ENCODE measurements around the gene CDH23.

CDH23 gene

DNA sequence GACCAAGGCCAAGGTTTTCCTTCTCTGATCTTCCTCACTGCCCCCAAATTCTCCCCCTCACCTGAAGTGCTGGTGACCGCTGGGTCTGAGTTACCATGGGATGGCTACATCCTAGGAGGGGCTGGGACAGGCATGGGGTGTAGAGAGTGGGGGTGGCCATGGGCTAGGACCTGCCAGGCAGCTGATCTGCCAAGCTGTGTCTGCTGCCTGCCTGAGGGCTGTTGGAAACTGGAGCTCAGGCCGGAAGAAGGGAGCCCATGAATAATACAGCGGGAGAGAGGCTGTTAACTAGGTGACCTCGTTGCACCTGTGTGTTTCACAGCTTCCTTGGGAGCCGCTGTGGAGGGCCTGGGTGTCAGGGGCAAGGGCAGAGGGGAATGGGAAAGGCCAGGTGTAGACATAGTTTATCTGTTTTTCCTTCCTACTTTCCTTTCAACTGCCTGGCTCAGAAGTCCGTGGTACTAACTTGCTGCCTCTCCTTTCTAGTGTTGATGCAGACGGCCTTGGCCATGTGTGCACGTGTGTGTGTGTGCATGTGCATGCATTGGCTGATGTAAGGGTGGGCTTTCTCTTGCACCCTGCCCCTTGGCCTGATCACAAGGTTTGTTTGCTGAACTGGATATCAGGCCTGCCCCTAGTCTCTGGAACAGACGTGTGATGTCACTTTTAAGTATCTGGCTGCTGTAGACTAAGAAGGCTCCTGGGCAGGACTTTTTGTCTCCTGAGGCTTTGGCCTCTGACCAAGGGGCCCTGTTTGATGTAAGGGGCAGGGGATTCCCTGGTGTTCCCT, 11.9 kb downstream of the CDH23 start:
- Histone ChIP-seq H3K9ac (ENCODE audit: low read length) (no peak overlapping the region), H3K4me3 (ENCODE audit: low read depth in 1 of 2, low read length in 2 of 2) (no peak overlapping the region), H3K36me3 (ENCODE audit: insufficient read depth, low read length) (no peaks in the 10 kb centered on the region), H3K27ac (ENCODE audit: low read depth, low read length) (no peak overlapping the region), H3K9me3 (ENCODE audit: low read length) (no peaks in the 10 kb centered on the region), H3K4me1 (ENCODE audit: insufficient read depth, low read length) (no peaks in the 10 kb centered on the region), H3K27me3 (ENCODE audit: control insufficient read depth in 1 of 2, insufficient read depth in 2 of 2, low read length in 2 of 2) (no peaks in the 10 kb centered on the region)

DNA sequence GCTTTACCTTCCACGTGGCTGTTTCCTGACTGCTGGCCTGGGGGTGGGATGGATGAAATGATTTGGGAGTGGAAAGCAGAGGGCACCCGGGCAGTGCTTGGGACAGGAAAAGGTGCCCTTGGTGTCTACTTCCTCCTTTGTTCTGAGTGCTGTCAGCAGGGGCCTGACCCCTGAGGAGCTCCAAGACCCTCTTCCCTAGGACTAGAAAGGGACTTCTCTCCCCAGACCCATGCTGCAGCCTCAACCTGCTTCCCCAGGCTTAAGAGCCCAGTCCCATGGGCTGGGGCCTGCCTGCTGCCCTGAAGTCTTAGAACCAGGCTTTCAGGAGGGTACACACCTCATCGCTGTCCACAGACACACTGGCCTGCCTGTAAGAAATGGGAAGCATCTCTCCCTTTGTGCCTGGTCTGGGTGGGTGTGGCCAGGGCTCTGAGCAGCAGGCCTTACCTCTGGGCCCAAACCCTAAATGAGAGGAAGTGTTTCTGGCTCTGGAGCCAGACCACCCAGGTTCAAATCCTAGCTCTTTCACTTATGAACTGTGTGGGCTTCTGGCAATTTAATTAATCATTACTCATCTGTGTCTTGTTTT, 12.9 kb downstream of the CDH23 start:
- Histone ChIP-seq H3K4me3 (ENCODE audit: low read depth in 1 of 2, low read length in 2 of 2) (no peak overlapping the region), H3K36me3 (ENCODE audit: insufficient read depth, low read length) (no peaks in the 10 kb centered on the region), H3K27me3 (ENCODE audit: control insufficient read depth in 1 of 2, insufficient read depth in 2 of 2, low read length in 2 of 2) (no peaks in the 10 kb centered on the region), H3K4me1 (ENCODE audit: insufficient read depth, low read length) (no peaks in the 10 kb centered on the region), H3K27ac (ENCODE audit: low read depth, low read length) (no peak overlapping the region), H3K9me3 (ENCODE audit: low read length) (no peaks in the 10 kb centered on the region), H3K9ac (ENCODE audit: low read length) (no peak overlapping the region)

DNA sequence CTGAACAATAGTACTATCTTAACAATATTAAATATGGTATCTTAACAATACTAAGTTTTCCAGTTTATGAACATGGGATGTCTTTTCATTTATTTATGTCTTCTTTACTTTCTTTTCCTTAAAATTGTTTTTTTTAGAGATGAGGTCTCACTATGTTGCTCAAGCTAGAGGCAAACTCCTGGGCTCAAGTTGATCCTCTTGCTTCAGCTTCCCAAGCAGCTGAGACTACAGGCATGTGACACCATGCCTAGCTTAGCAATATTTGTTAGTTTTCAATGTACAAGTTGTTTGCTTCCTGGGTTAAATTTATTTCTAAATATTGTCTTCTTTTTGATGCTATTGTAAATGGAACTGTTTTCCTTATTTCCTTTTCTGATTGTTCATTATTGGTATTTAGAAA, 16.9 kb downstream of the CDH23 start:
- Histone ChIP-seq H3K9me3 (ENCODE audit: low read length) (no peaks in the 10 kb centered on the region), H3K9ac (ENCODE audit: low read length) (no peak overlapping the region), H3K4me3 (ENCODE audit: low read depth in 1 of 2, low read length in 2 of 2) (no peak overlapping the region), H3K27me3 (ENCODE audit: control insufficient read depth in 1 of 2, insufficient read depth in 2 of 2, low read length in 2 of 2) (no peaks in the 10 kb centered on the region), H3K27ac (ENCODE audit: low read depth, low read length) (no peak overlapping the region), H3K36me3 (ENCODE audit: insufficient read depth, low read length) (no peaks in the 10 kb centered on the region), H3K4me1 (ENCODE audit: insufficient read depth, low read length) (no peaks in the 10 kb centered on the region)

DNA sequence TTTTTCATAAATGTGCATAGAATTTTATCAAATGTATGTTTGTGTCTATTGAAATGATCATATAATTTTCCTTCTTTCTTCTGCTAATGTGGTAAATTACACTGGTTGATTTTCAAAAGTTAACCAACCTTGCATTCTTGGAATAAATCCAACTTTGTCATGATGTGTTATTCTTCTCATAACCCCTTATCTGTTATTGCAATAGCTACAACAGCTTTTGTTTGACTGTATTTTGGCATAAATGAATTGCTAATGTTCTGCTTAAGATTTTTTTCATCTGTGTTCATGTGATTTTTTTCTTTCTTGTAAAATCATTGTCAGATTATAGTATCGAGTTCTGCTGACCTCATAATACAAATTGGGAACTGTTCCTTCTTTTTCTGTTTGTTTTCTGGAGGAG, 17.6 kb downstream of the CDH23 start:
- Histone ChIP-seq H3K9ac (ENCODE audit: low read length) (no peak overlapping the region), H3K27me3 (ENCODE audit: control insufficient read depth in 1 of 2, insufficient read depth in 2 of 2, low read length in 2 of 2) (no peaks in the 10 kb centered on the region)

DNA sequence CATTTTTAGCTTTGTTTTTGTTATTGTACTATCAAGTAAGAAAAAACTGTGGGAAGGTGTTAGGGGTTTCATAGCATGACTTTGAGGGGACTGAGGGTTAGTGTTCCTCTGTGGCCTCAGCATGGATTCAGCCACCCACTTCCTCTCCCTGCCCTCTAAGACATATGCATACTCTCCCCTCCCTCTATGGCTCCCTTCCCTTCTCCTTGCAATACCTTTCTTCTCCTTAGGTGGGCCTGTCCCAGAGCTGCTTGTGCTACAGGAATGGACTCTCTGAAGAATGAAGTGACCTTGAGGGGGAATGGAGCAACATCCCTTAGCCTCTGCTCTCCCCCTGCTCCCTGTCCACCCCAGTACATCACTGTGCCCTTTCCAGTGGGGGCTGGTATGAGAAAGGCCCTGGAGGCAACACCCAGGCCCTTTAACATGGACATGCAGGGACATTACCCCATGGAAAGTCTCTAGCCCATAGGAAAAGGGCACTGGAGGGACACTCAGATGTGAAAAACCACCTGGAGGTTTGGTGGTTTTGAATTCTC, 22.4 kb downstream of the CDH23 start:
- Histone ChIP-seq H3K9ac (ENCODE audit: low read length) (no peak overlapping the region), H3K4me3 (ENCODE audit: low read depth in 1 of 2, low read length in 2 of 2) (no peak overlapping the region), H3K9me3 (ENCODE audit: low read length) (no peaks in the 10 kb centered on the region), H3K36me3 (ENCODE audit: insufficient read depth, low read length) (no peaks in the 10 kb centered on the region), H3K27ac (ENCODE audit: low read depth, low read length) (no peak overlapping the region), H3K4me1 (ENCODE audit: insufficient read depth, low read length) (no peaks in the 10 kb centered on the region), H3K27me3 (ENCODE audit: control insufficient read depth in 1 of 2, insufficient read depth in 2 of 2, low read length in 2 of 2) (peaks cover 0 to 4% of the 10 kb centered on the region in 2 donors)

More for the DNA sequence above, 17.6 kb downstream of the CDH23 start:
- Histone ChIP-seq H3K27ac (ENCODE audit: low read depth, low read length) (no peak overlapping the region), H3K36me3 (ENCODE audit: insufficient read depth, low read length) (no peaks in the 10 kb centered on the region), H3K9me3 (ENCODE audit: low read length) (no peaks in the 10 kb centered on the region), H3K4me1 (ENCODE audit: insufficient read depth, low read length) (no peaks in the 10 kb centered on the region), H3K4me3 (ENCODE audit: low read depth in 1 of 2, low read length in 2 of 2) (no peak overlapping the region)

DNA sequence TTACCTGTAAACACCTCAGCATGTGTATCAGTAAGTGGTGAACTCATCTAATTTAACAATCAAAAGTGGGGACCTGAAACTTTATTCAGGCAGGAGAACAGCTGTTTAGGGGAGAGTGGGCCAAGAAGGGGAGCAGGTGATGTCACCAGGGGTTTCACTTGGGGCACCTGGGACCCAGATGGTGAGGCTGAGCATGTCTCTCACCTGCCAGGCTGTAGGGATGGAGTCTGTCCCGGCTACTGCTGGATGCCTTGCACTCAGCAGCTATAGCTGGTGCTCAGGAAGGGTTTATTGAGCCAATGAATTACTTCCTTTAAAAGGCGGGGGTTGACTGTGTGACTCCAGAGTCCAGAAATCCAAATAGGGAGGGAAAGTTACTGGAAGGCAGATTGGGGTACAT, 23.0 kb downstream of the CDH23 start:
- Histone ChIP-seq H3K4me1 (ENCODE audit: insufficient read depth, low read length) (no peaks in the 10 kb centered on the region), H3K9ac (ENCODE audit: low read length) (no peak overlapping the region), H3K27ac (ENCODE audit: low read depth, low read length) (no peak overlapping the region), H3K36me3 (ENCODE audit: insufficient read depth, low read length) (no peaks in the 10 kb centered on the region), H3K9me3 (ENCODE audit: low read length) (no peaks in the 10 kb centered on the region), H3K27me3 (ENCODE audit: control insufficient read depth in 1 of 2, insufficient read depth in 2 of 2, low read length in 2 of 2) (peaks cover 0 to 4% of the 10 kb centered on the region in 2 donors), H3K4me3 (ENCODE audit: low read depth in 1 of 2, low read length in 2 of 2) (no peak overlapping the region)

- no peak overlapping the region for H3K4me3 ChIP-seq (ENCODE audit: low read depth in 1 of 2, low read length in 2 of 2)
- H3K9ac ChIP-seq (ENCODE audit: low read length), result no peak overlapping the region
- no peaks in the 10 kb centered on the region for H3K36me3 ChIP-seq (ENCODE audit: insufficient read depth, low read length)
- no peaks in the 10 kb centered on the region for H3K4me1 ChIP-seq (ENCODE audit: insufficient read depth, low read length)
- H3K9me3 ChIP-seq (ENCODE audit: low read length), result no peaks in the 10 kb centered on the region
- no peak overlapping the region for H3K27ac ChIP-seq (ENCODE audit: low read depth, low read length)
- H3K27me3 ChIP-seq (ENCODE audit: control insufficient read depth in 1 of 2, insufficient read depth in 2 of 2, low read length in 2 of 2), result peaks cover 0 to 4% of the 10 kb centered on the region in 2 donors
Measured at GRCh38 chr10:71421075-71421434, 24.3 kb downstream of the CDH23 start.

- H3K27me3 ChIP-seq (ENCODE audit: control insufficient read depth in 1 of 2, insufficient read depth in 2 of 2, low read length in 2 of 2), result peaks cover 0 to 4% of the 10 kb centered on the region in 2 donors
- H3K9ac ChIP-seq (ENCODE audit: low read length), result no peak overlapping the region
- no peaks in the 10 kb centered on the region for H3K9me3 ChIP-seq (ENCODE audit: low read length)
- H3K4me1 ChIP-seq (ENCODE audit: insufficient read depth, low read length), result no peaks in the 10 kb centered on the region
- no peak overlapping the region for H3K27ac ChIP-seq (ENCODE audit: low read depth, low read length)
- no peaks in the 10 kb centered on the region for H3K36me3 ChIP-seq (ENCODE audit: insufficient read depth, low read length)
- H3K4me3 ChIP-seq (ENCODE audit: low read depth in 1 of 2, low read length in 2 of 2), result no peak overlapping the region
Measured at GRCh38 chr10:71423250-71423649, 26.5 kb downstream of the CDH23 start.

DNA sequence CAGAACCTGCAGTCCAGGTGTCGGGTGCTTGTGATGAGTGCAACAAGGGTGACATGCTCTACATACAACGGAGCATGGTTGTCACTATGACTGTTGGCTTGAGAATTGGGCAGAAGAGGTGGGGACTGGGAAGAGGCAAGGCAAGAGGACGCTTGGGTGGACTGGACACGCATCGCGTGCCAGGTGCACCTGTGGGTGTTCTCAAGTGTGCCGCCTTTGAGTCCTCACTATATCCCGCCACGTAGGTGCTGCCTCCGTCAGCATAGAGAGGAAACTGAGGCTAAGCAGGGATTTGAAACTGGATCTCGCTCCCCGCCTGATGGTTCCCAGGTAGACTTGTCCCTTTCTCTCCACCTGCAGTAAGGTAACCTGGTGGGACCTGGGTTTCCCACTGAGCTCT, 27.2 kb downstream of the CDH23 start:
- H3K9me3 ChIP-seq (ENCODE audit: low read length), result no peaks in the 10 kb centered on the region
- H3K27ac ChIP-seq (ENCODE audit: low read depth, low read length), result no peak overlapping the region
- H3K9ac ChIP-seq (ENCODE audit: low read length), result no peak overlapping the region
- H3K36me3 ChIP-seq (ENCODE audit: insufficient read depth, low read length), result no peaks in the 10 kb centered on the region
- H3K27me3 ChIP-seq (ENCODE audit: control insufficient read depth in 1 of 2, insufficient read depth in 2 of 2, low read length in 2 of 2), result peaks cover 0 to 4% of the 10 kb centered on the region in 2 donors
- no peak overlapping the region for H3K4me3 ChIP-seq (ENCODE audit: low read depth in 1 of 2, low read length in 2 of 2)
- H3K4me1 ChIP-seq (ENCODE audit: insufficient read depth, low read length), result no peaks in the 10 kb centered on the region

- Histone ChIP-seq H3K4me3 (ENCODE audit: low read depth in 1 of 2, low read length in 2 of 2) (no peak overlapping the region), H3K36me3 (ENCODE audit: insufficient read depth, low read length) (no peaks in the 10 kb centered on the region), H3K4me1 (ENCODE audit: insufficient read depth, low read length) (no peaks in the 10 kb centered on the region)
Measured at GRCh38 chr10:71424496-71425194, 27.9 kb downstream of the CDH23 start.

GRCh38 chr10:71426058-71426605, 29.4 kb downstream of the CDH23 start:
- Histone ChIP-seq H3K27me3 (ENCODE audit: control insufficient read depth in 1 of 2, insufficient read depth in 2 of 2, low read length in 2 of 2) (peaks cover 0 to 1% of the 10 kb centered on the region in 2 donors), H3K4me1 (ENCODE audit: insufficient read depth, low read length) (no peaks in the 10 kb centered on the region), H3K9ac (ENCODE audit: low read length) (no peak overlapping the region), H3K9me3 (ENCODE audit: low read length) (no peaks in the 10 kb centered on the region), H3K27ac (ENCODE audit: low read depth, low read length) (no peak overlapping the region), H3K36me3 (ENCODE audit: insufficient read depth, low read length) (no peaks in the 10 kb centered on the region), H3K4me3 (ENCODE audit: low read depth in 1 of 2, low read length in 2 of 2) (no peak overlapping the region)

More at GRCh38 chr10:71424496-71425194, 27.9 kb downstream of the CDH23 start:
- no peak overlapping the region for H3K9ac ChIP-seq (ENCODE audit: low read length)
- no peaks in the 10 kb centered on the region for H3K9me3 ChIP-seq (ENCODE audit: low read length)
- no peak overlapping the region for H3K27ac ChIP-seq (ENCODE audit: low read depth, low read length)
- H3K27me3 ChIP-seq (ENCODE audit: control insufficient read depth in 1 of 2, insufficient read depth in 2 of 2, low read length in 2 of 2), result peaks cover 0 to 4% of the 10 kb centered on the region in 2 donors
